ENCODE measurements around the gene ZNF30.

ZNF30 gene

GRCh38 chr19:34994286-34994642 is 67.6 kb downstream of the ZNF30 start:
- in situ Hi-C loops (cut with HindIII; ENCODE audit: low pct_ligation_motif_present, low sequenced_read_pairs) = no loop called here
- no peak for TF ChIP-seq CTCF (IDR thresholded peaks at IDR 0.05; ENCODE audit: low read depth, low read length, missing control alignments)
- no peak overlapping the region for H3K27ac ChIP-seq

More at GRCh38 chr19:34994286-34994642, 67.6 kb downstream of the ZNF30 start:
- H3K27me3 ChIP-seq (replicated peaks) = no peaks in the 10 kb centered on the region
- DNase-seq = no peak
- no peak overlapping the region for H3K4me3 ChIP-seq (ENCODE audit: low read depth, low read length)
- H3K36me3 ChIP-seq (replicated peaks) = no peaks in the 10 kb centered on the region

Data from brain microvascular endothelial cell (primary cell).